Ovary (tissue), 9 donors: ENCODE measurements around the gene PTMA. TPM values are rescaled to one million over a fixed set of nuclear protein-coding genes. Genes with fewer than 3 reads are reported as not detected.

Experiments used
- DNase-seq, 5 donors: peaks; one replicate each; pipeline ENCODE4 v3.0.0-alpha.2; 2019 to 2020
- H3K27ac ChIP-seq, 2 donors: fragments of 200-600 bp; one replicate each; pipeline versions ENCODE4 v1.5.1 to v1.8.0; 2019 to 2022
- H3K27me3 ChIP-seq: fragments of 200-600 bp; one replicate; pipeline ENCODE4 v1.8.0; 2022
- H3K36me3 ChIP-seq: fragments of 200-600 bp; sonication (generic); one replicate; pipeline ENCODE4 v1.5.1; 2019
- H3K4me1 ChIP-seq: one replicate; pipeline ENCODE4 v1.8.1; 2013; ENCODE audit warnings: mild to moderate bottlenecking, moderate library complexity; ENCODE audit not compliant: insufficient read depth
- H3K4me3 ChIP-seq: fragments of 200-600 bp; sonication (generic); one replicate; pipeline ENCODE4 v1.5.1; 2017
- H3K9me3 ChIP-seq, 2 donors: fragments of 200-600 bp in 1 of 2; sonication (generic) in 1 of 2; one replicate each; pipeline versions ENCODE4 v1.5.1 to v1.8.1; 2013 to 2019; ENCODE audit warnings: mild to moderate bottlenecking in 1 of 2, moderate library complexity in 1 of 2
- EP300 ChIP-seq: sonication (generic); formaldehyde crosslinking; IDR thresholded peaks from one replicate; pipeline ENCODE4 v1.6.1; 2017; ENCODE audit warnings: antibody characterized with exemption
- POLR2A ChIP-seq: fragments of 450-650 bp; IDR thresholded peaks from one replicate; pipeline ENCODE4 v1.6.1; 2017; ENCODE audit warnings: antibody characterized with exemption, mild to moderate bottlenecking, moderate library complexity
- WGBS, 3 donors: extraction: QIAGEN DNeasy Blood & Tissue Kit in 1 of 3; methylation state at CpG; one replicate each; pipeline versions ENCODE4 v1.1.5 to v1.1.7; 2013 to 2017; 5-methylcytosine and 5-hydroxymethylcytosine counted together
- intact Hi-C, 4 donors: fragments of 100-400 bp; cut with DNase I; formaldehyde crosslinking; loops; one replicate each; pipeline versions ENCODE4 v1.11.0 to v1.15.1; 2022 to 2023
- polyA plus RNA-seq, 2 donors: library from polyadenylated mRNA; stranded (reverse); fragments of 200-250 nt in 1 of 2; fragments of 350-450 nt in 1 of 2; fragmentation: Illumina TruSeq in 1 of 2; extraction: RNeasy Lipid Tissue Mini Kit (QIAGEN cat#74804) in 1 of 2; gene quantifications; one replicate each; pipeline ENCODE4 v1.2.3, GENCODE V29; 2013 to 2014
- total RNA-seq, 7 donors: library from RNA; depleted of rRNA in 2 of 7; stranded (reverse); fragments of >200 nt in 2 of 7; fragmentation: NEBNext Ultra II Directional in 3 of 7; extraction: Animal tissue kit (Norgen Biotek cat#: 25700) in 3 of 7; gene quantifications; one replicate each; pipeline versions ENCODE4 v1.1.0 to v1.2.4, GENCODE V29; 2016 to 2023
- TF ChIP-seq, protein P1 (sequence below), 3 donors: fragments of 450-650 bp in 2 of 3; fragments of 200-600 bp in 1 of 3; IDR thresholded peaks; one replicate each; pipeline versions ENCODE4 v1.5.1 to v1.8.0; 2016 to 2022; ENCODE audit warnings: antibody characterized with exemption in 3 of 3, mild to moderate bottlenecking in 1 of 3
- donor health status: DM: no; HTN: no; CAD: no; lungs with moderate emphysema.
- donor health status: DM: no; HTN: no; CAD: no.
- donor health status: Bipolar disorder and iron deficiency.
- donor health status: DM: yes; HTN: yes; CAD: no.
- donor health status: DM: no; HTN: no; CAD: no.
- donor health status: DM: yes; HTN: yes; CAD: no.

PTMA gene
- total and polyA plus RNA-seq, 9 donors, result 755 to 1,991 (median 930) TPM

GRCh38 chr2:231713730-231714638, 5.7 kb downstream of the PTMA start:
- Histone ChIP-seq H3K4me3 (no peak overlapping the region), H3K27ac (no peak overlapping the region), H3K36me3 (no peaks in the 10 kb centered on the region), H3K27me3 (no peaks in the 10 kb centered on the region), H3K9me3 (no peaks in the 10 kb centered on the region), H3K4me1 (peaks cover 18% of the 10 kb centered on the region)
- 19 to 26% (median 22%) methylated on average over 15 of the region's 15 CpGs for WGBS, 3 donors
- intact Hi-C loops, result loop anchor here in 3 of 4 donors (1.0 to 10.0 kb wide), 4 partner anchors 35 to 189 kb away; no protein-coding TSS in a partner anchor
- TF ChIP-seq EP300, result no peak
- TF ChIP-seq, protein P1, sequence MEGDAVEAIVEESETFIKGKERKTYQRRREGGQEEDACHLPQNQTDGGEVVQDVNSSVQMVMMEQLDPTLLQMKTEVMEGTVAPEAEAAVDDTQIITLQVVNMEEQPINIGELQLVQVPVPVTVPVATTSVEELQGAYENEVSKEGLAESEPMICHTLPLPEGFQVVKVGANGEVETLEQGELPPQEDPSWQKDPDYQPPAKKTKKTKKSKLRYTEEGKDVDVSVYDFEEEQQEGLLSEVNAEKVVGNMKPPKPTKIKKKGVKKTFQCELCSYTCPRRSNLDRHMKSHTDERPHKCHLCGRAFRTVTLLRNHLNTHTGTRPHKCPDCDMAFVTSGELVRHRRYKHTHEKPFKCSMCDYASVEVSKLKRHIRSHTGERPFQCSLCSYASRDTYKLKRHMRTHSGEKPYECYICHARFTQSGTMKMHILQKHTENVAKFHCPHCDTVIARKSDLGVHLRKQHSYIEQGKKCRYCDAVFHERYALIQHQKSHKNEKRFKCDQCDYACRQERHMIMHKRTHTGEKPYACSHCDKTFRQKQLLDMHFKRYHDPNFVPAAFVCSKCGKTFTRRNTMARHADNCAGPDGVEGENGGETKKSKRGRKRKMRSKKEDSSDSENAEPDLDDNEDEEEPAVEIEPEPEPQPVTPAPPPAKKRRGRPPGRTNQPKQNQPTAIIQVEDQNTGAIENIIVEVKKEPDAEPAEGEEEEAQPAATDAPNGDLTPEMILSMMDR (IDR thresholded peaks at IDR 0.05), result peak; percentile 84 to 91 (median 90)
- peak; percentile 80 to 92 (median 88) for DNase-seq

DNA sequence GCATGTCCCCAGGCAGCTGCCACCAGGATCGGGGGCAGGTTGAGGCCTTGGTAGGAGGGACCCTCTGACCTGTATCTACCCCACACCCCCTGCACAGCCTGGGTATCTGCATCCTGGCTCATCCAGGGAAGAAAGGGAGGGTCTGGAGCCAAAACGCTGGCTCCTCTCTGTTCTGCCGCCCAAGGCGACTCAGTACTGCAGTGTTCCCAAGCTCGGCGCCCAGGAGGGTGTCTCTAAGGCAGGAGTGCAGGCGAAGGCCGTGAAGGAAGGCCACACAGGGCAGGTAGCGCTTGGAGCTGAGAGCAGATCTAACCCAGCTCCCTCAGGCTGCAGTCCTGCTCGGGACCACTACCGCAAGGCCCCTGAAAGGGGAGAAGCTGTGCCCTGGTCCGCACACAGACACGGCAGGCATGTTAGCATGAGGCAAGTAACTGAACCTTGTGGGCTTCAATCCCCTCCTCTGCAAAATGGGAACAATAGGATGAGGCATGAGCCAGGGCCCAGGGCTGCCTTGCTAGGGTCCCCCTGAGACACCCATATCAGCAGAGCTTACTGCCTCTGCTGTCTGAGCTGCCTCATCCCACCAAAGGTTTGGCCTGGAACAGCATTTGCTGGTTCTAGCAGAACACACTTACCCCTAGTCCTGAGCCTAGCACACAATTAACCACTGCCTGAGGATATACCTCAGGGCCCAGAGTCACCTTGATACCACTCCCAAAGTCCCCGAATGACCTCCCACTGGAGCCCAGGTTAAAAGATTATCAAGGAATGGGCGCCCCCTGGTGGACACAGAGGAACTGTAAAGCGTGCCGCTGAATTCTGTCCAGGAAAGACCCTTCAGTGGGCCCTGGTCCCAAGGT, 6.5 kb downstream of the PTMA start:
- Histone ChIP-seq H3K4me1 (peaks cover 18% of the 10 kb centered on the region), H3K27me3 (no peaks in the 10 kb centered on the region), H3K9me3 (no peaks in the 10 kb centered on the region), H3K36me3 (no peaks in the 10 kb centered on the region), H3K4me3 (no peak overlapping the region), H3K27ac (no peak overlapping the region)
- DNase-seq, result peak; percentile 62 to 84 (median 82)
- no peak for TF ChIP-seq EP300
- no peak for TF ChIP-seq POLR2A
- TF ChIP-seq, protein P1 (IDR thresholded peaks at IDR 0.05), result peak; percentile 85 to 88 (median 86)
- WGBS, 3 donors, result 56 to 59% (median 58%) methylated on average over 17 of the region's 17 CpGs
- intact Hi-C loops, result loop anchor here (1.0 to 10.0 kb wide), 5 partner anchors 36 to 190 kb away; no protein-coding TSS in a partner anchor

DNA sequence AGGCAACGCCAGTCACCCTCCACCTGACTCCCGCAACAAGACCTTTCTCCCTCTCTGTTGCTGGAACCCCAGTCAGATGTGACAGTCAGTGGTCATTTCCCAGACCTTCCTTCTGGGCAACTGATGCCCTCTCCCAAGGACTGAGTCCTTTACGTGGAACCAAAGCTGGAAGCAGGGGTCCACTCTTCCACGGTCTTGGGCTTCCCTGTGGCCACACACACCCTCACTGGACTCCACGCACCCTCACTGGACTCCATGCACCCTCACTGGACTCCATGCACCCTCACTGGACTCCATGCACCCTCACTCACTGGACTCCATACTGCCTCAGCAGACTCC, 7.1 kb downstream of the PTMA start:
- H3K4me1 ChIP-seq, result peaks cover 18% of the 10 kb centered on the region
- H3K27me3 ChIP-seq, result no peaks in the 10 kb centered on the region
- WGBS, 3 donors, result 47 to 50% (median 49%) methylated on average over 5 of the region's 5 CpGs
- no peak for DNase-seq
- no peak for TF ChIP-seq EP300
- peak; percentile 8 for TF ChIP-seq POLR2A
- TF ChIP-seq, protein P1 (IDR thresholded peaks at IDR 0.05), result no peak
- H3K9me3 ChIP-seq, result no peaks in the 10 kb centered on the region
- no peak overlapping the region for H3K27ac ChIP-seq
- H3K4me3 ChIP-seq, result no peak overlapping the region
- H3K36me3 ChIP-seq, result no peaks in the 10 kb centered on the region
- intact Hi-C loops, result loop anchor here (1.0 to 10.0 kb wide), 4 partner anchors 37 to 191 kb away; no protein-coding TSS in a partner anchor

GRCh38 chr2:231715988-231716616, 7.8 kb downstream of the PTMA start:
- H3K27me3 ChIP-seq, result no peaks in the 10 kb centered on the region
- no peak overlapping the region for H3K27ac ChIP-seq
- 83 to 90% (median 84%) methylated on average over 8 of the region's 8 CpGs for WGBS, 3 donors
- no peak overlapping the region for H3K4me3 ChIP-seq
- DNase-seq, result no peak
- intact Hi-C loops, result loop anchor here (1.0 to 10.0 kb wide), 4 partner anchors 37 to 191 kb away; no protein-coding TSS in a partner anchor
- H3K4me1 ChIP-seq, result peaks cover 15% of the 10 kb centered on the region
- TF ChIP-seq POLR2A (no peak), EP300 (no peak)
- TF ChIP-seq, protein P1 (IDR thresholded peaks at IDR 0.05), result no peak
- no peaks in the 10 kb centered on the region for H3K36me3 ChIP-seq
- H3K9me3 ChIP-seq, result no peaks in the 10 kb centered on the region
